Muscle of leg (tissue), 11 donors: ENCODE data around the gene SLC39A10. TPM values are rescaled to one million over a fixed set of nuclear protein-coding genes. Genes with fewer than 3 reads are reported as not detected.

Experiments
- DNase-seq: peaks from one replicate; pipeline ENCODE4 v3.0.0; 2013
- H3K27ac ChIP-seq: one replicate; pipeline ENCODE4 v1.5.1; 2013; ENCODE audit warnings: mild to moderate bottlenecking, low read length, control low read depth
- H3K27me3 ChIP-seq: one replicate; pipeline ENCODE4 v1.6.1; 2013; ENCODE audit warnings: low read length; ENCODE audit not compliant: control insufficient read depth, insufficient read depth
- H3K36me3 ChIP-seq: one replicate; pipeline ENCODE4 v1.6.1; 2013; ENCODE audit warnings: low read length; ENCODE audit not compliant: control insufficient read depth, insufficient read depth
- H3K4me1 ChIP-seq: one replicate; pipeline ENCODE4 v1.6.1; 2013; ENCODE audit warnings: low read length; ENCODE audit not compliant: control insufficient read depth, insufficient read depth
- H3K4me3 ChIP-seq: one replicate; pipeline ENCODE4 v1.5.1; 2013; ENCODE audit warnings: low read length, control low read depth
- H3K9me3 ChIP-seq: replicated peaks from 2 replicates; pipeline ENCODE4 v1.6.1; 2013; ENCODE audit warnings: low read depth, low read length; ENCODE audit not compliant: control insufficient read depth
- whole genome bisulfite sequencing: methylation state at CpG from one replicate; pipeline ENCODE4 v1.1.5; 2013; ENCODE audit warnings: missing lambda C conversion rate; ENCODE audit not compliant: insufficient coverage; 5-methylcytosine and 5-hydroxymethylcytosine counted together
- polyA plus RNA-seq, 8 donors: library from polyadenylated mRNA; unstranded; fragments of 120-200 nt; gene quantifications; one replicate each; pipeline versions ENCODE4 v1.2.1 to v1.2.3, GENCODE V29; 2013; ENCODE audit warnings: inconsistent platforms in 1 of 8, low replicate concordance in 1 of 8; ENCODE audit not compliant: insufficient read length in 8 of 8, insufficient read depth in 1 of 8
- total RNA-seq: library from RNA; stranded (reverse); fragments of 120-200 nt; gene quantifications from one replicate; pipeline ENCODE4 v1.2.4, GENCODE V29; 2013

SLC39A10 gene
- total and polyA plus RNA-seq, 9 donors, result 16.3 to 26.3 (median 20.0) TPM

DNA sequence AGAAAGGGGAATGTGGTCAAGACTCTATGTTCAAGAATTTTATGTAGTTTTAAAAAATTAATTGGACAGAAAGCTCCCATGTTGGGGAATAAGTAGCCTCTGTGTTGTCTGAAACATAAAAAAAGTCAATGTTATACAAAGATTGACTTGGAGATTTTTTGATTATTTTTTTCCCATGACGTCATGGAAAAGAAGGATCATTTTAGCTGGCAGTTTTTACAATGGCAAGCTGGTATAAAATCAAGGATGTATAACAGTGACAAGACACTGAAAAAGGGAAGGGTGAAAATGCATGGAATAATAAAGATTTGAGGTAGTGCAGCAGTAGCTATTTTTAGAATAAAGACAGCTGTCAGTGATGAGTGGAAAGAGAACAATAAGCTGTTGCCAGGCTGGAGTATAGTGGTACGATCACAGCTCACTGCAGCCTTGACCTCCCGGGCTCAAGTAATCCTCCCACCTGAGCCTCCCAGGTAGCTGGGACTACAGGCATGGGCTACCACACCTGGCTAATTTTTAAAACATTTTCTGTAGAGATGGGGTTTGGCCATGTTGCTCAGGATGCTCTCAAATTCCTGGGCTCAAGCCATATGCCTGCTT, 9.2 kb downstream of the SLC39A10 start:
- peak; percentile 33 for DNase-seq
- H3K9me3 ChIP-seq, result no peaks in the 10 kb centered on the region
- H3K36me3 ChIP-seq, result no peaks in the 10 kb centered on the region
- H3K27me3 ChIP-seq, result no peaks in the 10 kb centered on the region
- 83% methylated on average over 1 of the region's 3 CpGs for WGBS
- H3K27ac ChIP-seq, result no peak overlapping the region
- H3K4me1 ChIP-seq, result peaks cover 3% of the 10 kb centered on the region
- H3K4me3 ChIP-seq, result no peak overlapping the region

GRCh38 chr2:195667974-195668373, 10.9 kb downstream of the SLC39A10 start:
- H3K4me3 ChIP-seq, result no peak overlapping the region
- no peak overlapping the region for H3K27ac ChIP-seq
- no peaks in the 10 kb centered on the region for H3K27me3 ChIP-seq
- H3K9me3 ChIP-seq, result no peaks in the 10 kb centered on the region
- no peaks in the 10 kb centered on the region for H3K36me3 ChIP-seq
- DNase-seq, result no peak
- H3K4me1 ChIP-seq, result peaks cover 3% of the 10 kb centered on the region

GRCh38 chr2:195670191-195670590, 13.2 kb downstream of the SLC39A10 start:
- Histone ChIP-seq H3K36me3 (no peaks in the 10 kb centered on the region), H3K9me3 (no peaks in the 10 kb centered on the region), H3K27ac (no peak overlapping the region), H3K4me3 (no peak overlapping the region), H3K4me1 (peaks cover 3% of the 10 kb centered on the region), H3K27me3 (no peaks in the 10 kb centered on the region)
- DNase-seq, result no peak

DNA sequence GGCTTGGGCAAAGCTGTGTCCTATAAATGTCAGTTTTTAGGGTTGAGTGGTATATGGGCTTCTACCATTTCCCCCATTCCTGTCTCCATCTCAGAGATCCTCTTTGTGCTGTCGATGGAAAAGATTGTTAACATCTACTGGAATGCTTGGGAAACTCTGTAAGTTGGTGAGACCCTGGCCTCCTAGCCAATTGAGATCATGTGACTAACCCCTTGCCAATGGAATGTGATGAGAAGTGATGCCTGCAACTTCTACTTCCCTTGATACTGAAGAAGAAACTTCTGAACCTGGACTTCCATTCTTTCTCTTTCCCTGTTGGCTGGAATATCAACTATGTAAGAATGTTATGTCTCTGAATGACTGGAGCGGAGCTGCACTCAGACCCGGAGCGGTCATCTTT, 14.5 kb downstream of the SLC39A10 start:
- Histone ChIP-seq H3K9me3 (no peaks in the 10 kb centered on the region), H3K36me3 (no peaks in the 10 kb centered on the region), H3K4me3 (no peak overlapping the region), H3K27ac (no peak overlapping the region), H3K4me1 (peaks cover under 1% of the 10 kb centered on the region), H3K27me3 (no peaks in the 10 kb centered on the region)
- no CpG with 5 or more reads among the region's 4 CpGs for WGBS
- no peak for DNase-seq

DNA sequence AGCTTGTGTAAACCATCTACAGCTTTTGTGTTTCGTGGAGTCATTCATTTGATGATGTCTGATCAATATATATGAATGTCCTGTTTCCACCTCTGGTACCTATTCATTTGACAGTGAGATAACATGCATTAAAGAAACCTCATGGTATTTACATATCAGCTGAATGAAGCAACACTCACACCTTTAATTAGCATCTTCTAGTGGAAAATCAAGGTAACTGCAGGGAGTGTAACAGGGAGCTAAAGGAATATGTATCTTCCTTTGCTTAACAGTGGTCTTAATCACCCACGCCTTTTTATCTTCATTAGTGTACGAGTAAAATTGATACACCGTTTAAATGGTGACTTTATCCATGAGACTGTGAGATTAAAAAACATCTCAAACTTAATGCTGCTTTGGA, 15.6 kb downstream of the SLC39A10 start:
- DNase-seq, result no peak
- no peaks in the 10 kb centered on the region for H3K27me3 ChIP-seq
- H3K4me3 ChIP-seq, result no peak overlapping the region
- H3K36me3 ChIP-seq, result no peaks in the 10 kb centered on the region
- no CpG with 5 or more reads among the region's 4 CpGs for WGBS
- no peak overlapping the region for H3K27ac ChIP-seq
- H3K4me1 ChIP-seq, result no peaks in the 10 kb centered on the region
- no peaks in the 10 kb centered on the region for H3K9me3 ChIP-seq

GRCh38 chr2:195674491-195675221, 17.6 kb downstream of the SLC39A10 start:
- H3K27ac ChIP-seq, result no peak overlapping the region
- DNase-seq, result no peak
- no peak overlapping the region for H3K4me3 ChIP-seq
- no CpG with 5 or more reads among the region's 4 CpGs for WGBS
- H3K36me3 ChIP-seq, result no peaks in the 10 kb centered on the region
- no peaks in the 10 kb centered on the region for H3K9me3 ChIP-seq
- H3K4me1 ChIP-seq, result no peaks in the 10 kb centered on the region
- no peaks in the 10 kb centered on the region for H3K27me3 ChIP-seq

DNA sequence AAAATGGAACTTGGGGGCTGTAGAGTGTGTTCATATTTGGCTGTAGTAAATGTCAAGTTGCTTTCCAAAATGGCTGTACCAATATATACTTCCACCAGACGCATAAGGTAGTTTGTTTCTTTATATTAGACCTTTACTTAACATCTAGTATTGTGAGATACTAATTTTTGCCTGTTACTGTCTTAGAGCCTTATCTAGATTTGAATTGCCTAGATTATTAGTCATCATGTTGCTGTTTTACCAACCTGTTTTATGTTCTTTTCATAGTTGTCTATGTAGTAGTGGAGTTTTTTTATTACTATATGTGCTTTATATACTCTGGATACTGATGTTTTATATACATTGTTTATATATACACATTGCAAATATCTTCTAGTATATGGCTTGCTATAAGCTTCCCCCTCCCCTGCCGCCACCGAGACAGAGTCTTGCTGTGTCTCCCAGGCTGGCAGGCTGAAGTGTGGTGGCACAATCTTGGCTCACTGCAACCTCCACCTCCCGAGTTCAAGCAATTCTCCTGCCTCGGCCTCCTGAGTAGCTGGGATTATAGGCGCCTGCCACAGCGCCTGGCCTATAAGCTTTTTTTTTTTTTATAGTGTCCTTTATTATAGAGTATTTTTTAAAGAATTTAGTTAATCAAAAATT, 18.9 kb downstream of the SLC39A10 start:
- Histone ChIP-seq H3K36me3 (peaks cover 4% of the 10 kb centered on the region), H3K27me3 (no peaks in the 10 kb centered on the region), H3K4me3 (no peak overlapping the region), H3K27ac (no peak overlapping the region), H3K9me3 (no peaks in the 10 kb centered on the region), H3K4me1 (no peaks in the 10 kb centered on the region)
- 100% methylated on average over 1 of the region's 7 CpGs for WGBS
- DNase-seq, result no peak

- Histone ChIP-seq H3K4me3 (no peak overlapping the region), H3K27ac (no peak overlapping the region), H3K27me3 (no peaks in the 10 kb centered on the region), H3K36me3 (peaks cover 4% of the 10 kb centered on the region), H3K9me3 (no peaks in the 10 kb centered on the region), H3K4me1 (no peaks in the 10 kb centered on the region)
- WGBS, result no CpG with 5 or more reads among the region's 2 CpGs
- DNase-seq, result no peak
Observed at GRCh38 chr2:195677290-195677689, 20.3 kb downstream of the SLC39A10 start.

DNA sequence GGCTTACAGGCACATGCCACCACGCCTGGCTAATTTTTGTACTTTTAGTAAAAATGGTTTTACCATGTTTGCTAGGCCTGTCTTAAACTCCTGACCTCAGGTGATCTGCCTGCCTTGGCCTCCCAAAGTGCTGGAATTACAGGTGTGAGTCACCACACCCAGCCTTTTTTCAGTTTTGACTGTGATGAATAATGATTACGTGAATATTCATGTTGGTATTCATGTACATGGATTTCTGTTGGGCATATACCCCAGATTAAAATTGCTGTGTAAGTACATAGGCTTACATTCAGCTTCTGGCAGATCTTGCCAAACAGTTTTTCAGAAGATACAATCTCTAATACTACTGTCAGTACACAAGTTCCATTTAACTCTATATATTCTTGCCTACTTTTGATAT, 20.9 kb downstream of the SLC39A10 start:
- no peaks in the 10 kb centered on the region for H3K4me1 ChIP-seq
- no peak overlapping the region for H3K4me3 ChIP-seq
- H3K27ac ChIP-seq, result no peak overlapping the region
- peaks cover 4% of the 10 kb centered on the region for H3K36me3 ChIP-seq
- DNase-seq, result no peak
- no peaks in the 10 kb centered on the region for H3K9me3 ChIP-seq
- WGBS, result no CpG with 5 or more reads among the region's 2 CpGs
- no peaks in the 10 kb centered on the region for H3K27me3 ChIP-seq

DNA sequence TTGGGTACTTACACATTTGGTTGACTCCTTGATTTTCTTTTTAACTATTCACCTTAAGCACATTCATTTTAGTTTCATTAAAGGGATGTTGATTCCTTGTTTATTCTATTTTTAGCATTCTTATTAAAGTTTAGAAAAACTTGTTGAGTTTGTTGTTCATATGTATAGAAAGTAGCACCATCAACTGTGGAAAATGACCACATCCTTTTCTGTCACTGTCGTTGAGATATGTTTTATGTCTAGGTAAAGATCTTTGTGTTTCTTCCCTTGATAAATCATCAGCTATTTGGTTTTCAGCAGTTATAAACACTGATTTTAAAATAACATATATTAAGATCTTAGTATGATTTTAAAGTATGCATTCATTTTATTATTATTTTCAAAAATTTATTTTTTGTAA, 25.1 kb downstream of the SLC39A10 start:
- no peak overlapping the region for H3K27ac ChIP-seq
- H3K4me1 ChIP-seq, result no peaks in the 10 kb centered on the region
- peaks cover 4% of the 10 kb centered on the region for H3K36me3 ChIP-seq
- H3K27me3 ChIP-seq, result no peaks in the 10 kb centered on the region
- no CpG with 5 or more reads among the region's 1 CpG for WGBS
- no peak overlapping the region for H3K4me3 ChIP-seq
- DNase-seq, result no peak
- H3K9me3 ChIP-seq, result no peaks in the 10 kb centered on the region
